Kidney epithelial cell (primary cell): Measurements from ENCODE around the gene SRCIN1. TPM values are rescaled to one million over a fixed set of nuclear protein-coding genes. Genes with fewer than 3 reads are reported as not detected.

ENCODE experiments used
- DNase-seq: peaks from one replicate; pipeline ENCODE4 v3.0.0-alpha.2; 2010; ENCODE audit warnings: low read depth
- H3K27me3 ChIP-seq: 2 replicates; pipeline ENCODE4 v1.6.0; 2011; ENCODE audit warnings: low read length; ENCODE audit not compliant: control insufficient read depth, insufficient read depth
- H3K36me3 ChIP-seq: 2 replicates; pipeline ENCODE4 v1.5.1; 2011; ENCODE audit warnings: low read length; ENCODE audit not compliant: control insufficient read depth, insufficient read depth
- H3K4me3 ChIP-seq: 2 replicates; pipeline ENCODE4 v1.5.1; 2011; ENCODE audit warnings: low read depth, mild to moderate bottlenecking, control low read depth, low read length
- total RNA-seq: library from RNA; depleted of rRNA; stranded (reverse); fragments of >200 nt; gene quantifications from 2 replicates; pipeline ENCODE4 v1.2.3, GENCODE V29; 2015
- TF ChIP-seq, protein P1 (sequence below): IDR thresholded peaks from 2 replicates; pipeline ENCODE4 v1.5.1; 2011; ENCODE audit warnings: mild to moderate bottlenecking, moderate library complexity, low read length, control low read depth, inconsistent platforms; ENCODE audit not compliant: insufficient read depth, poor library complexity, severe bottlenecking

SRCIN1 gene
- total RNA-seq, 1 donor from 2014 or later = 0.84 TPM

DNA sequence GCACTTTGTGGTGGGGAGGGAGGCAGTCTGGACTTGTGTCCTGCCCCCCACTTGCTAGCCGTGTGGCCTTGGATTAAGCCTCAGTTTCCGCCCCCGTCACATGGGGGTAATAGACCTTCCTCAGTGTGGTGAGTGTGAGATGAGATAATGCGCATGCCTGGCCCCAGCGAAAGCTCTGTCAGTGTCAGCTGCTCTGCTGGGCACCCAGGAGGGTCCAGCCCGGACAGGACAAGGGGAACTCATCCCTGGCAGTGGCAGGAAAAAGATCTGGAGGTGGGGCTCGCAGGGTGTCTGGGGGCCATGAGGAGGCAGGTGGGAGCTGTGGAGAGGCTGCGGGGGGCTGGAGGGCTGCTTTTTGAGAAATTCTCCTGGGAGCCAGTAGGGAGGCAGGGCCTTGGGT lies 63.5 kb downstream of the SRCIN1 start:
- DNase-seq = no peak
- Histone ChIP-seq H3K4me3 (no peak overlapping the region), H3K27me3 (peaks cover 22% of the 10 kb centered on the region), H3K36me3 (no peaks in the 10 kb centered on the region)
- TF ChIP-seq, protein P1, sequence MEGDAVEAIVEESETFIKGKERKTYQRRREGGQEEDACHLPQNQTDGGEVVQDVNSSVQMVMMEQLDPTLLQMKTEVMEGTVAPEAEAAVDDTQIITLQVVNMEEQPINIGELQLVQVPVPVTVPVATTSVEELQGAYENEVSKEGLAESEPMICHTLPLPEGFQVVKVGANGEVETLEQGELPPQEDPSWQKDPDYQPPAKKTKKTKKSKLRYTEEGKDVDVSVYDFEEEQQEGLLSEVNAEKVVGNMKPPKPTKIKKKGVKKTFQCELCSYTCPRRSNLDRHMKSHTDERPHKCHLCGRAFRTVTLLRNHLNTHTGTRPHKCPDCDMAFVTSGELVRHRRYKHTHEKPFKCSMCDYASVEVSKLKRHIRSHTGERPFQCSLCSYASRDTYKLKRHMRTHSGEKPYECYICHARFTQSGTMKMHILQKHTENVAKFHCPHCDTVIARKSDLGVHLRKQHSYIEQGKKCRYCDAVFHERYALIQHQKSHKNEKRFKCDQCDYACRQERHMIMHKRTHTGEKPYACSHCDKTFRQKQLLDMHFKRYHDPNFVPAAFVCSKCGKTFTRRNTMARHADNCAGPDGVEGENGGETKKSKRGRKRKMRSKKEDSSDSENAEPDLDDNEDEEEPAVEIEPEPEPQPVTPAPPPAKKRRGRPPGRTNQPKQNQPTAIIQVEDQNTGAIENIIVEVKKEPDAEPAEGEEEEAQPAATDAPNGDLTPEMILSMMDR = no peak

DNA sequence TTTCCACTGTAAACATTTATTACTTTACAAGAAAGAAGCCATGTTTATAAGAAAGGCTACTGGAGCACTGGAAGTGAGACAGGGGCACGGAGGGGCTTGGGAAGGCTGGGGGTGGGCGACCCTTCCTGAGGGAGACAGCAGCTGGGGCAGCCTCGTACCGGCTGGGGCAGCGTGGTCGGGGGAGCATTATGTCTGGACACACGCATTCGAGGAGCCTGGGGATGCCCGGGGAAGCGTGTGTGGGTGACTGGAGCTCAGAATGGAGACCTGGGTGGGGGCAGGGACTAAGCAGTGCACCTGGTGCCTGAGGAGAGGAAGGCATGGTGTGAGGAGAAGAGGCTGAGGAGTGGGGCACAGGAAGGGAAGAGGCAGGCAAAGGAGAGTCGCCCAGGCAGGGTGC lies 64.5 kb downstream of the SRCIN1 start:
- no peaks in the 10 kb centered on the region for H3K36me3 ChIP-seq
- H3K27me3 ChIP-seq = peaks cover 24% of the 10 kb centered on the region
- no peak overlapping the region for H3K4me3 ChIP-seq
- TF ChIP-seq, protein P1 = no peak
- DNase-seq = no peak

DNA sequence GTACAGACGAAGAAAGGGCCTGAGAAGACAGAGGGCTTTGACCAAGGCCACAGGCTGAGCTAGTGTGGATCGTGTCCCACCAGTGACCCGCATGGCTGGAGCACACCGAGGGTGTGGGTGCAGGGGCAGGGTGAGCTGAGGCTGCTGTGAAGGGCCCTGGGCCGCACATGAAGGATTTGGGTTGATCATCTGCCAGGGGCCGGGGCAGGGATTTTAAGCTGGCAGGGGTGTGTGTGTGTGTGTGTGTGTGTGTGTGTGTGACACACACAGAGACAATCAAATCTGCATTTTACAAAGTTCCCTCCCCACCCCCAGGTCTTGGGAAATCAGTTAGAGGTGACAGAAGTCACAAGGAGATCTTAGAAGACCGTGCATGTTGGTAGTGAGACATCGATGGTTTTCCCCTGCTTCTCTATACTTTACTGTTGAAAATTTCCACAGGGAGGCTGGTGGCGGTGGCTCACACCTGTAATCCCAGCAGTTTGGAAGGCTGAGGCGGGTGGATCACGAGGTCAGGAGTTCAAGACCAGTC lies 65.2 kb downstream of the SRCIN1 start:
- Histone ChIP-seq H3K4me3 (no peak overlapping the region), H3K36me3 (no peaks in the 10 kb centered on the region), H3K27me3 (peaks cover 30% of the 10 kb centered on the region)
- DNase-seq = no peak
- TF ChIP-seq, protein P1 = no peak

DNA sequence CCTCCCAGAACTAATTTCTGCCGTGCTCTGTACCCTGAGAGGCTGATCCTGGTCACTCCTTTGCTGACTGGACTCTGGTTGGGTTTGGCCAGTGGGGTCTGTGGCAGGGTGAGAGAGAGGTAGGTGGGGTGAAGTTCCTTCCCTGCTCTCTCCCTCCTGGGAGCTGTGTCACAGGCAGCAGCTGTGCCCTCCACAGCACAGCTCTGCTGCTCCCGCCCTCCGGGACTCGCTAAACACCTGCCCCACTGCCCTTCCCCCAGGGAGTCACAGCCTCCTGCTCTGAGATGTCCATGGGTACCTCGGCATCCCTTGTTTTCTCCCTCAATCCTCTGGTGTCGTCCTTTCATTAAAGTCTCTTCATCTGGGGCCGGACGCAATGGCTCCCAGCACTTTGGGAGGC lies 66.4 kb downstream of the SRCIN1 start:
- Histone ChIP-seq H3K36me3 (no peaks in the 10 kb centered on the region), H3K27me3 (peaks cover 26% of the 10 kb centered on the region), H3K4me3 (no peak overlapping the region)
- TF ChIP-seq, protein P1 = no peak
- no peak for DNase-seq

DNA sequence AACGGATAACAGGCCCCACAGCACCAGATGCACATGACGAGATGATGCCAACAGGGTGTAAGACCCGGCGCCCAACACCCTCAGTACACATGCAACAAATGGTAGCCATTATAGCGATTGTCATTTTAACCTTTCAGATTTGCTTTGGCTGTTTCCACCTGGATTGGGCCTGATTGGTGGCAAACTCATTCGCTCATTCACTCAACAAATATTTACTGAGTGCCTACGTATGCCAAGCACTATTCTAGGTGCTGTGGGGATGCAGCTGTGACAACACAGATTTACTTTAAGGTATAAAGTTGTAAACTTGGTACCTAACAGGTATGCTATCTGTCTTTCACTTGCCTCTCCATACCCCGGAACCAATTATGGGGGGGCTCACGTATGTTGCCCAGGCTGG lies 66.8 kb downstream of the SRCIN1 start:
- DNase-seq = no peak
- Histone ChIP-seq H3K4me3 (no peak overlapping the region), H3K36me3 (no peaks in the 10 kb centered on the region), H3K27me3 (peaks cover 31% of the 10 kb centered on the region)
- TF ChIP-seq, protein P1 = no peak

DNA sequence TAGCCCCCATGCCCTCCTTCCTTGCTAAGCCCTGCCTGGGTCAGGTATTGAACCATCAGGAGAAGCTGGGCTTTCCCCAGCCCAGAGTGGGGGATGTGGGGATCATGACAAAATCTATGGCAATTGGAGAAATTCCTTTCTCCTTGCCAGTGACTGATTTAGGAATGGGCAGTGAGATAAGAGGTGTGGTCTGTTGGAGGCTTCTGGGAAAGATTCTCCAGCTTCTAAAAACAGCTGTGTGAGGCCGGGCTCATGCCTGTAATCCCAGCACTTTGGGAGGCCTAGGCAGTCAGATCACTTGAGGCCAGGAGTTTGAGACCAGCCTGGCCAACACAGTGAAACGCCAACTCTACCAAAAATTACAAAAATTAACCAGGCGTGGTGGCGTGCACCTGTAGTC lies 69.1 kb downstream of the SRCIN1 start:
- TF ChIP-seq, protein P1 = no peak
- DNase-seq = no peak
- no peak overlapping the region for H3K4me3 ChIP-seq
- peaks cover 35% of the 10 kb centered on the region for H3K27me3 ChIP-seq
- no peaks in the 10 kb centered on the region for H3K36me3 ChIP-seq
